B cell (primary cell): ENCODE results near the gene ZNF281. TPM values are rescaled to one million over a fixed set of nuclear protein-coding genes. Genes with fewer than 3 reads are reported as not detected.

ENCODE experiments used
- ATAC-seq: fragments of 200-7000 bp; cut with Tn5 transposase; one replicate; pipeline ENCODE4 v1.10.0; 2021; ENCODE audit warnings: low read depth, mild to moderate bottlenecking, moderate number of reproducible peaks, moderate library complexity
- CTCF ChIA-PET: fragments of 350-600 bp; sonication (Branson Sonifier 250); formaldehyde crosslinking; loops from one replicate; lab custom pipeline; 2021; ENCODE audit warnings: antibody characterized with exemption, inconsistent platforms; lab: Charles Lee
- POLR2A ChIA-PET: fragments of 350-600 bp; sonication (Branson Sonifier 250); formaldehyde crosslinking; loops from one replicate; lab custom pipeline; 2021; ENCODE audit warnings: antibody characterized with exemption; lab: Charles Lee
- DNase-seq: peaks from one replicate; pipeline ENCODE4 v3.0.0; 2013
- H2AFZ ChIP-seq: 2 replicates; pipeline ENCODE4 v1.6.1; 2012; ENCODE audit warnings: mild to moderate bottlenecking, low read depth, low read length; ENCODE audit not compliant: insufficient read depth, poor library complexity, severe bottlenecking
- H3K27ac ChIP-seq, 2 donors: 1 replicate in 1 of 2; 2 replicates in 1 of 2; pipeline ENCODE4 v1.5.1; 2012 to 2013; ENCODE audit warnings: low read length in 2 of 2, mild to moderate bottlenecking in 2 of 2, moderate library complexity in 1 of 2
- H3K27me3 ChIP-seq, 4 experiments: fragments of 200-600 bp in 1 of 4; sonication (generic) in 1 of 4; replicated peaks in 1 of 4; 1 replicate in 2 of 4; 2 replicates in 2 of 4; pipeline versions ENCODE4 v1.6.1 to v1.7.0; 2013 to 2016; ENCODE audit warnings: low read length in 3 of 4, mild to moderate bottlenecking in 2 of 4, mixed read lengths in 1 of 4, moderate library complexity in 1 of 4; ENCODE audit not compliant: insufficient read depth in 4 of 4, control insufficient read depth in 3 of 4; ENCODE audit errors: control extremely low read depth in 1 of 4
- H3K36me3 ChIP-seq, 2 experiments: replicated peaks in 1 of 2; 1 replicate in 1 of 2; 2 replicates in 1 of 2; pipeline versions ENCODE4 v1.6.1 to v1.7.1; 2013; ENCODE audit warnings: low read length in 1 of 2; ENCODE audit not compliant: insufficient read depth in 2 of 2, control insufficient read depth in 1 of 2; ENCODE audit errors: control extremely low read depth in 1 of 2, extremely low read depth in 1 of 2
- H3K4me1 ChIP-seq, 2 donors: fragments of 200-600 bp in 1 of 2; sonication (generic) in 1 of 2; 1 replicate in 1 of 2; 2 replicates in 1 of 2; pipeline versions ENCODE4 v1.5.1 to v1.6.1; 2013 to 2017; ENCODE audit warnings: low read length in 2 of 2; ENCODE audit not compliant: control insufficient read depth in 2 of 2, insufficient read depth in 2 of 2
- H3K4me2 ChIP-seq: replicated peaks from 2 replicates; pipeline ENCODE3; 2012; ENCODE audit warnings: mild to moderate bottlenecking, low read depth, low read length; ENCODE audit not compliant: poor library complexity, severe bottlenecking
- H3K4me3 ChIP-seq, 5 experiments: fragments of 200-600 bp in 1 of 5; sonication (generic) in 1 of 5; 1 replicate in 3 of 5; 2 replicates in 2 of 5; pipeline versions ENCODE4 v1.5.1 to v1.7.0; 2011 to 2016; ENCODE audit warnings: low read length in 4 of 5, mild to moderate bottlenecking in 4 of 5, low read depth in 2 of 5, control low read depth in 1 of 5, moderate library complexity in 1 of 5; ENCODE audit not compliant: insufficient read depth in 1 of 5; ENCODE audit errors: control extremely low read depth in 1 of 5, extremely low read depth in 1 of 5
- H3K79me2 ChIP-seq: fragments of 200-600 bp; sonication (generic); one replicate; pipeline ENCODE4 v1.6.0; 2016; ENCODE audit warnings: low read length; ENCODE audit not compliant: control insufficient read depth, insufficient read depth
- H3K9ac ChIP-seq: fragments of 200-600 bp; sonication (generic); 2 replicates; pipeline ENCODE4 v1.6.1; 2017; ENCODE audit warnings: mild to moderate bottlenecking, low read length, moderate library complexity
- H3K9me3 ChIP-seq, 3 donors: one replicate each; pipeline versions ENCODE4 v1.6.1 to v1.7.1; 2013; ENCODE audit warnings: low read length in 2 of 3; ENCODE audit not compliant: control insufficient read depth in 2 of 3, insufficient read depth in 1 of 3; ENCODE audit errors: control extremely low read depth in 1 of 3
- H4K20me1 ChIP-seq: 2 replicates; pipeline ENCODE4 v1.6.0; 2012; ENCODE audit warnings: mild to moderate bottlenecking, low read length; ENCODE audit not compliant: insufficient read depth, control insufficient read depth, poor library complexity, severe bottlenecking
- H3K27ac Mint-ChIP-seq: one replicate; pipeline ENCODE4 v1.8.0; 2021; ENCODE audit warnings: mixed read lengths
- H3K27me3 Mint-ChIP-seq: one replicate; pipeline ENCODE4 v1.8.0; 2021; ENCODE audit warnings: mixed read lengths
- H3K4me1 Mint-ChIP-seq: one replicate; pipeline ENCODE4 v1.8.0; 2021; ENCODE audit warnings: mixed read lengths
- H3K4me3 Mint-ChIP-seq: one replicate; pipeline ENCODE4 v1.8.0; 2021; ENCODE audit warnings: mixed read lengths
- H3K9me3 Mint-ChIP-seq: one replicate; pipeline ENCODE4 v1.8.0; 2022; ENCODE audit warnings: mixed read lengths; ENCODE audit not compliant: insufficient read depth
- EZH2 ChIP-seq: IDR thresholded peaks from 2 replicates; pipeline ENCODE4 v1.6.1; 2012; ENCODE audit warnings: borderline replicate concordance, low read depth, mild to moderate bottlenecking, moderate library complexity, low read length; ENCODE audit not compliant: insufficient read depth, poor library complexity, severe bottlenecking
- whole genome bisulfite sequencing: methylation state at CpG from one replicate; pipeline ENCODE4 v1.1.5; 2013; ENCODE audit warnings: missing lambda C conversion rate; ENCODE audit not compliant: insufficient coverage; 5-methylcytosine and 5-hydroxymethylcytosine counted together
- intact Hi-C: fragments of 100-400 bp; cut with micrococcal nuclease; formaldehyde crosslinking; loops from one replicate; pipeline ENCODE4 v1.10.0; 2022
- polyA plus RNA-seq: library from polyadenylated mRNA; depleted of rRNA; stranded (reverse); fragments of >200 nt; gene quantifications from 2 replicates; pipeline ENCODE4 v1.2.3, GENCODE V29; 2012
- total RNA-seq, 2 donors: library from RNA; stranded (reverse); fragments of 120-200 nt in 1 of 2; gene quantifications; 1 replicate in 1 of 2; 2 replicates in 1 of 2; pipeline versions ENCODE4 v1.2.3 to v1.2.4, GENCODE V29; 2013 to 2022
- TF ChIP-seq, protein P1 (sequence below): fragments of 200-600 bp; IDR thresholded peaks from one replicate; pipeline ENCODE4 v1.8.0; 2022; ENCODE audit warnings: antibody characterized with exemption, mild to moderate bottlenecking

The ZNF281 gene
- total and polyA plus RNA-seq, 2 donors (not counting 1 experiment from before 2014, with no cell fraction given) = 3.8 to 23.5 TPM

DNA sequence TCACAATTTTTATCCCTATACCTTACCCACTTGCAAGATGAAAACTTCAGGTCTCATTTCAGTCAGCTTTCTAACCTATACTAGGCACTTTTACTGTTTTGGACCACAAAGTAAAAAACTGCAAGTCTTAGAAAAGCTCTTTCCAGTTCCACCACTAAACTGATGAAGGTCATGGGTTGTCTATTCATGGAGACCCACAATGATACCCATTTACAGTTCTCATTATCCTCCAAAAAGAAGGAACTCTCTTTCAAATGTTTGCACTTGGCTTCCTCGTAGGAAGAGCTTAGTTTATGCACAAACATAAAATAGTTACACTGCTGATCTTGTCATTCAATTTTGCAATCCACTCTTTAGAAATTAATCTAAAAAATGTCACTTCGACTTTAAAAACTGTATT lies 9.3 kb downstream of the ZNF281 start:
- no peak overlapping the region for H3K4me3 ChIP-seq
- no peak overlapping the region for H3K27ac ChIP-seq
- ChIA-PET CTCF (interaction anchor here (0.6 kb wide), 1 partner anchor 33 kb away, joined by 6 read pairs; no protein-coding TSS in a partner anchor), POLR2A (no interaction called here)
- intact Hi-C loops = no loop called here
- no peaks in the 10 kb centered on the region for H3K27me3 ChIP-seq
- Mint-ChIP-seq H3K9me3 (no peaks in the 10 kb centered on the region), H3K4me1 (peaks cover 11% of the 10 kb centered on the region), H3K4me3 (no peak overlapping the region), H3K27me3 (no peaks in the 10 kb centered on the region), H3K27ac (no peak overlapping the region)
- ATAC-seq (no peak), DNase-seq (no peak)
- no peaks in the 10 kb centered on the region for H3K9me3 ChIP-seq
- H4K20me1 ChIP-seq = peaks cover 17% of the 10 kb centered on the region
- peaks cover 2% of the 10 kb centered on the region for H3K79me2 ChIP-seq
- H3K9ac ChIP-seq = no peak overlapping the region
- no peak overlapping the region for H3K4me2 ChIP-seq
- peaks cover 3 to 6% of the 10 kb centered on the region in 2 experiments for H3K36me3 ChIP-seq
- H2AFZ ChIP-seq = no peak overlapping the region
- TF ChIP-seq EZH2 = no peak
- TF ChIP-seq, protein P1, sequence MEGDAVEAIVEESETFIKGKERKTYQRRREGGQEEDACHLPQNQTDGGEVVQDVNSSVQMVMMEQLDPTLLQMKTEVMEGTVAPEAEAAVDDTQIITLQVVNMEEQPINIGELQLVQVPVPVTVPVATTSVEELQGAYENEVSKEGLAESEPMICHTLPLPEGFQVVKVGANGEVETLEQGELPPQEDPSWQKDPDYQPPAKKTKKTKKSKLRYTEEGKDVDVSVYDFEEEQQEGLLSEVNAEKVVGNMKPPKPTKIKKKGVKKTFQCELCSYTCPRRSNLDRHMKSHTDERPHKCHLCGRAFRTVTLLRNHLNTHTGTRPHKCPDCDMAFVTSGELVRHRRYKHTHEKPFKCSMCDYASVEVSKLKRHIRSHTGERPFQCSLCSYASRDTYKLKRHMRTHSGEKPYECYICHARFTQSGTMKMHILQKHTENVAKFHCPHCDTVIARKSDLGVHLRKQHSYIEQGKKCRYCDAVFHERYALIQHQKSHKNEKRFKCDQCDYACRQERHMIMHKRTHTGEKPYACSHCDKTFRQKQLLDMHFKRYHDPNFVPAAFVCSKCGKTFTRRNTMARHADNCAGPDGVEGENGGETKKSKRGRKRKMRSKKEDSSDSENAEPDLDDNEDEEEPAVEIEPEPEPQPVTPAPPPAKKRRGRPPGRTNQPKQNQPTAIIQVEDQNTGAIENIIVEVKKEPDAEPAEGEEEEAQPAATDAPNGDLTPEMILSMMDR = no peak
- WGBS = no CpG with 5 or more reads among the region's 2 CpGs
- peaks cover 0 to 4% of the 10 kb centered on the region in 2 donors for H3K4me1 ChIP-seq

DNA sequence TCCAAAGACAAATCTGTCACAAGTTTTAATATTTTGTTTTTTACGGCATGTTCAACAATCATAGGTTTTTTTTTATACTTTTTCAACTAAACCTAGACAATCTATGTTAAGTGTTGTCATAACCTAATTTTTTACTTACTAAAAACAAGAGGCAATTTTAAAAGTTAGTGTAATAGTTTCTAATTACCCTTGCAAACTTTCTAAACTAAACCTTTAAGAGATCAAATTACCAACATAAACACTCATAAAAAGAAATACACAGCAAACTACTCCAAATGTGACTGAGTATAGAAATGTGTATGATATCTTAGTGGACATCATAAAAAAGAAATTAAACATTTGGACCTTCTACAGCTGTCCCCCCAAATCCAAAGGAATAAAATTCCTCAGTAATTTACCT lies 10.0 kb downstream of the ZNF281 start:
- H3K4me1 ChIP-seq = no peaks in the 10 kb centered on the region
- DNase-seq (no peak), ATAC-seq (no peak)
- no peaks in the 10 kb centered on the region for H3K27me3 ChIP-seq
- Mint-ChIP-seq H3K27ac (no peak overlapping the region), H3K27me3 (no peaks in the 10 kb centered on the region), H3K4me1 (peaks cover 8% of the 10 kb centered on the region), H3K4me3 (no peak overlapping the region), H3K9me3 (no peaks in the 10 kb centered on the region)
- H3K4me2 ChIP-seq = no peak overlapping the region
- intact Hi-C loops = no loop called here
- peaks cover 11% of the 10 kb centered on the region for H4K20me1 ChIP-seq
- POLR2A ChIA-PET = no interaction called here
- no peak overlapping the region for H3K4me3 ChIP-seq
- H3K36me3 ChIP-seq = peaks cover 1 to 2% of the 10 kb centered on the region in 2 experiments
- no peak overlapping the region for H2AFZ ChIP-seq
- no peak for TF ChIP-seq EZH2
- TF ChIP-seq, protein P1 = no peak
- H3K79me2 ChIP-seq = no peaks in the 10 kb centered on the region
- no peak overlapping the region for H3K27ac ChIP-seq
- no peak overlapping the region for H3K9ac ChIP-seq
- no peaks in the 10 kb centered on the region for H3K9me3 ChIP-seq
- WGBS = no CpG with 5 or more reads among the region's 1 CpG
- CTCF ChIA-PET = no interaction called here
